Measurements from ENCODE around the gene MCRS1. TPM values are rescaled to one million over a fixed set of nuclear protein-coding genes. Genes with fewer than 3 reads are reported as not detected.

The MCRS1 gene
- total RNA-seq, 1 donor from 2014 or later: 41.8 TPM

GRCh38 chr12:49555631-49556390 is 12.1 kb downstream of the MCRS1 start:
- no peak for ATAC-seq

GRCh38 chr12:49554266-49554665 is 13.7 kb downstream of the MCRS1 start:
- ATAC-seq: no peak

GRCh38 chr12:49553512-49554088 is 14.3 kb downstream of the MCRS1 start:
- peak; percentile 47 for ATAC-seq

GRCh38 chr12:49552899-49553298 is 15.0 kb downstream of the MCRS1 start:
- ATAC-seq: no peak

- no peak for ATAC-seq
These were observed 15.5 kb downstream of the MCRS1 start for GRCh38 chr12:49552425-49552824.

GRCh38 chr12:49552014-49552413 is 15.9 kb downstream of the MCRS1 start:
- peak; percentile 62 for ATAC-seq

- ATAC-seq: no peak
These were observed 17.2 kb downstream of the MCRS1 start for GRCh38 chr12:49550693-49551252.

GRCh38 chr12:49549735-49550692 is 17.9 kb downstream of the MCRS1 start:
- ATAC-seq: no peak

GRCh38 chr12:49548822-49549648 is 18.9 kb downstream of the MCRS1 start:
- ATAC-seq: no peak

- ATAC-seq: no peak
These were observed 19.5 kb downstream of the MCRS1 start for GRCh38 chr12:49548481-49548821.

GRCh38 chr12:49547090-49547690 is 20.8 kb downstream of the MCRS1 start:
- ATAC-seq: no peak

- no peak for ATAC-seq
These were observed 21.5 kb downstream of the MCRS1 start for GRCh38 chr12:49546481-49546880.

GRCh38 chr12:49545815-49546214 is 22.1 kb downstream of the MCRS1 start:
- ATAC-seq: no peak

- ATAC-seq: no peak
These were observed 23.8 kb downstream of the MCRS1 start for GRCh38 chr12:49543914-49544815.

GRCh38 chr12:49543221-49543913 is 24.6 kb downstream of the MCRS1 start:
- ATAC-seq: no peak

GRCh38 chr12:49542592-49543160 is 25.3 kb downstream of the MCRS1 start:
- ATAC-seq: no peak

GRCh38 chr12:49541911-49542505 is 25.9 kb downstream of the MCRS1 start:
- no peak for ATAC-seq

- ATAC-seq: no peak
These were observed 26.6 kb downstream of the MCRS1 start for GRCh38 chr12:49541140-49541861.

Data from esophagus mucosa (tissue), 1 donor.